GM12875 (cell line): ENCODE measurements around the gene PRAMEF1.
"Not testable (repeated sequence)": the region's sequence is repeated elsewhere in the genome, so short reads cannot be mapped to it uniquely, and the experiment has no call there.

Experiments
- H3K4me3 ChIP-seq: one replicate; pipeline ENCODE4 v1.5.1; 2011; ENCODE audit warnings: low read depth, low read length, control low read depth
- TF ChIP-seq, protein P1 (sequence below): IDR thresholded peaks from 2 replicates; pipeline ENCODE4 v1.5.1; 2011; ENCODE audit warnings: low read depth, mild to moderate bottlenecking, control low read depth, inconsistent platforms, low read length, moderate library complexity, borderline replicate concordance; ENCODE audit not compliant: insufficient read depth

The PRAMEF1 gene

DNA sequence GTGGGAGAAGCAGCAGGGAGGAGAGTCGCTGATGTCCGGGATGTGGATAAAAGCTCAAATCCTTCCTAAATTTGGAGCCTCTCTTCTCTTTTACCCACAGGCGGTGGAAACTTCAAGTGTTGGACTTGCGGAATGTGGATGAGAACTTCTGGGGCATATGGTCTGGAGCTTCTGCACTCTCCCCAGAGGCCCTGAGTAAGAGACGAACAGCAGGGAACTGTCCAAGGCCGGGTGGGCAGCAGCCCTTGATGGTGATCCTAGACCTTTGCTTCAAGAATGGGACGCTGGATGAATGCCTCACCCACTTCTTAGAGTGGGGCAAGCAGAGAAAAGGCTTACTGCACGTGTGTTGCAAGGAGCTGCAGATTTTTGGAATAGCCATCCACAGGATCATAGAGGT lies 15.8 kb upstream of the PRAMEF1 start:
- TF ChIP-seq, protein P1, sequence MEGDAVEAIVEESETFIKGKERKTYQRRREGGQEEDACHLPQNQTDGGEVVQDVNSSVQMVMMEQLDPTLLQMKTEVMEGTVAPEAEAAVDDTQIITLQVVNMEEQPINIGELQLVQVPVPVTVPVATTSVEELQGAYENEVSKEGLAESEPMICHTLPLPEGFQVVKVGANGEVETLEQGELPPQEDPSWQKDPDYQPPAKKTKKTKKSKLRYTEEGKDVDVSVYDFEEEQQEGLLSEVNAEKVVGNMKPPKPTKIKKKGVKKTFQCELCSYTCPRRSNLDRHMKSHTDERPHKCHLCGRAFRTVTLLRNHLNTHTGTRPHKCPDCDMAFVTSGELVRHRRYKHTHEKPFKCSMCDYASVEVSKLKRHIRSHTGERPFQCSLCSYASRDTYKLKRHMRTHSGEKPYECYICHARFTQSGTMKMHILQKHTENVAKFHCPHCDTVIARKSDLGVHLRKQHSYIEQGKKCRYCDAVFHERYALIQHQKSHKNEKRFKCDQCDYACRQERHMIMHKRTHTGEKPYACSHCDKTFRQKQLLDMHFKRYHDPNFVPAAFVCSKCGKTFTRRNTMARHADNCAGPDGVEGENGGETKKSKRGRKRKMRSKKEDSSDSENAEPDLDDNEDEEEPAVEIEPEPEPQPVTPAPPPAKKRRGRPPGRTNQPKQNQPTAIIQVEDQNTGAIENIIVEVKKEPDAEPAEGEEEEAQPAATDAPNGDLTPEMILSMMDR, result no peak
- H3K4me3 ChIP-seq, result no peak overlapping the region

DNA sequence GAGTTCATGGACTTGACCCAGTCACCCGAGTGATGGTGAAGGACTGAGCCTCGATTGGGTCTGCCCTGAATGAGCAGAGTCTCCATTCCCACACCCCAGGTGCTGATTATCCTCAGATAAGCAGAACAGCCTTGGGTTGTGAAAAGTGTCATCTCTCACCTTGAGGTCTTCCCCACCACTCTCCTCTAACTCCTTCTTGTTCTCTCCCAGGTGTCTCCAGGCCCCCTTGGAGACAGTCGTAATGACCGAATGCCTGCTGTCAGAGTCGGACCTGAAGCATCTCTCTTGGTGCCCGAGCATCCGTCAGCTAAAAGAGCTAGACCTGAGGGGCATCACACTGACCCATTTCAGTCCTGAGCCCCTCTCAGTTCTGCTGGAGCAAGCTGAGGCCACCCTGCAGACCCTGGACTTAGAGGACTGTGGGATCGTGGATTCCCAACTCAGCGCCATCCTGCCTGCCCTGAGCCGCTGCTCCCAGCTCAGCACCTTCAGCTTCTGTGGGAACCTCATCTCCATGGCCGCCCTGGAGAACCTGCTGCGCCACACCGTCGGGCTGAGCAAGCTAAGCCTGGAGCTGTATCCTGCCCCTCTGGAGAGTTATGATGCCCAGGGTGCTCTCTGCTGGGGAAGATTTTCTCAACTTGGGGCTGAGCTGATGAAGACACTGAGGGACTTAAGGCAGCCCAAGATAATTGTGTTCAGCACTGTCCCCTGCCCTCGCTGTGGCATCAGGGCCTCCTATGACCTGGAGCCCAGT lies 14.2 kb upstream of the PRAMEF1 start:
- TF ChIP-seq, protein P1, result no peak

DNA sequence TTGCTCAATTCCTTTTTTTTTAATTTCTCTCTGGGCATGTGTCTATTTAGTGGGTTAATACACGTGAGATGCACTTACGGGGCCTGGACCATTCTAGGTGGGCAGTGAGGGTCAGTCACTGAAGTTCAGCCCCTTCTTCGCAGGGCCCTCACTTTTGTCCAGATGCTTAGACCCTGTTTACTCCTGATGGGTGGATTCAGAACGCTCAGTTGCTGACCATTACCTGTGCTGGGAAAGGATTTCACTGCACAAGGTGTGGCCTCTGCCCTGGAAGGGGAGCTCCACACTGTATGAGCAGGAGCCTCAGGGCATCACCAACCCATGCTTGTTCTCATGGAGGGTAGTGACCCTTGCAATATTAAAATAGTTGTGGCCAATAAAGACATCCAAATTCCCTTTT lies 13.1 kb upstream of the PRAMEF1 start:
- TF ChIP-seq, protein P1, result no peak
- H3K4me3 ChIP-seq, result no peak overlapping the region

More for the DNA sequence above, 14.2 kb upstream of the PRAMEF1 start:
- no peak overlapping the region for H3K4me3 ChIP-seq

DNA sequence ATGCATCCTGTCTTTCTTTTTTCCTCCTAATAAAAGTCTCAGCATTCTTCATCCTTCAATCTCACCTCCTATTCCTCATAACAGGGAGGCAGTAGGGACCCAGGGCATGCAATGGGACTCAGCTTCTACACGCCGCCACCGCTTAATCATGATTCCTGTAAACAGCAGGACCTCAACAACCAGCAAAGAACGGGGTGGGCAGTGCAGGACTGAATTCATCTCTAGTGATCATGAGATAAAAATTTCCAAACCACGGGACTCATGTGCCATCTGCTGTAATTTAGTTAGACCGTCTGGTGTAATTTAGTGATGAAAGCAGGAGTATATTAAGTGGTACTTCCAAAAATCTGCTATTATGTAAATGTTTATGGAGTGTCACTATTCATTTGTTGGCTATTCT lies 12.3 kb upstream of the PRAMEF1 start:
- TF ChIP-seq, protein P1, result no peak
- no peak overlapping the region for H3K4me3 ChIP-seq

DNA sequence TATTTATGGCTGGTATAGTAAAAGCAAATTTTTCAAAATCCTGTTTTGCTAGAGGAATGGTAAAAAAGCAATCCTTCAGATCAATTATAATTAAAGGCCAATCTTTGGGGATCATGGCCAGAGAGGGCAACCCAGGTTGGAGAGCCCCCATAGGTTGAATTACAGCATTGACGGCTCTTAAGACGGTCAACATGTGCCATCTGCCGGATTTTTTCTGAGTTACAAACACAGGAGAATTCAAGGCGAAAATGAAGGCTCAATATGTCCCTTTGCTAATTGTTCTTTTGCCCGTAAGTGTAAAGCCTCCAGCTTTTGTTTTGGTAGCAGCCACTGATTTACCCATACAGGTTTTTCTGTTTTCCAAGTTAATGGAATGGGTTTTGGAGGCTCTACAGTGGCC lies 9.7 kb upstream of the PRAMEF1 start:
- not testable (repeated sequence) for H3K4me3 ChIP-seq

DNA sequence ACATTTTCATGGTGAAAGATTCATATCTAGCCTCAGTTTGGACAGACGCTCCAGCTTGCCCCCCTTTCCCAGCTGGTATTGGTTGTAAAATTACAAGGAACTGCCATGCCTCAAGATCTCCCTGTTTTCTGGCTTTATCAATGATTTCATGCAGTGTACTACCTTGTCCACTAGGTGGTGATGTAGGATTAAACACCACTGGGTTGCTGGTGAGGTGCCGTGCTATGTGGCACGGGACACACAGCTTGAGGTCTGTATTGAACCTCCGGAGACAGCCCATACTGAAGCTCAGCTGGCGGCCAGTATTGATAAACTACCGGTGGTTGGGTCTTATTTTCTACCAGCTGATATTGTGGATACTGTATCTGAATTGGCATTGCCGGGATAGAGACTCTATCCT lies 7.4 kb upstream of the PRAMEF1 start:
- H3K4me3 ChIP-seq, result not testable (repeated sequence)

DNA sequence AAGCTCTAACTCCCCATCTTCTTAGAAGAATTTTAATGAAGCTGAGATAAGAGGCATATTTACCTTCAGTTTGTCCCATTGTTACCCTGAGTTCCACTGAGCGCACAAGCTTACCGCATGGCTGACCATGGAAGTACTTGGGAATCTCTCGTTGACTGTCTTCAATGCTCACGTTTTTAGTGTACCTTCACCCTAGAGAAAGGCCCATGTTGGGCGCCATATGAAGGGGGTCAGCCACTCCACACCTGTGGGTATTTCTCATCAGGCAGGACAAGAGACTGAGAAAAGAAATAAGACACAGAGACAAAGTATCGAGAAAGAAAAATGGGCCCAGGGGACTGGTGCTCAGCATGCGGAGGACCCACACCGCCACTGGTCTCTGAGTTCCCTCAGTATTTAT lies 6.5 kb upstream of the PRAMEF1 start:
- not testable (repeated sequence) for H3K4me3 ChIP-seq

DNA sequence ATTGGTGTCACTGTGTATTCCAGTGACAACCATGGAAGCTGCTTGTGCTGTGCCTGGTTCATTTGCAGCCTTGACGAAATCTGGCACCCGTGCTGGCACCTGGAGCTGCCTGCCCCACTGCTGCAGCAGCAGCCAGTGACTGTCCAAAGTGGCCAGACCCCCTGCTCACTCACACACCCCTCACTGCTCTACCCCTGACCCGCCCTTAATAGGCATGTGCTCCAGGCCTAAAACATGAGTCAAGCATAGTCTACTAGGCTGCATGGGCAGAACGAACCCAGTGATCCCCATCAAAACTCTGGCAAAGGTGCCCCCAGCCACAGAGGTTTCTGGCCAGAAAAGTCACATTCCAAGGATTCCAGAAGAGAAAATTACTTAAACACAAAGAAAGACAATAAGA lies 7.7 kb downstream of the PRAMEF1 start:
- no peak overlapping the region for H3K4me3 ChIP-seq
- TF ChIP-seq, protein P1, result no peak

DNA sequence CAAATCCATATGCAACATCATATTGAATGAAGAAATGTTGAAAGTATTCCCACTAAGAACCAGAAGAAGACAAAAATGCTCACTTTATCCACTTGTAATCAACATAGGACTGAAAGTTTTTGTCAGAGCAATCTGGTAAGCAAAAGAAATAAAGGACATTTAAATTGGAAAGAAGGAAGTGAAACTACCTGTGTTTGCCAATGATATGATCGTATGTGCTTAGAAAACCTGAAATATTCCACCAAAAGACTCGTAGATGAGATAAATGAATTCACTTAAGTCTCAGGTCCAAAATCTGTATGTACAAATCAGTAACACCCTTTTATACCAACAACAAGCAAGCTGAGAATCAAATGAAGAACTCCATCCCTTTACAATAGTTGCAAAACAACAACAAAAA lies 8.5 kb downstream of the PRAMEF1 start:
- TF ChIP-seq, protein P1, result no peak
- no peak overlapping the region for H3K4me3 ChIP-seq
